Panc1 (cell line): ENCODE results near the gene CLRN1. TPM values are rescaled to one million over a fixed set of nuclear protein-coding genes. Genes with fewer than 3 reads are reported as not detected.

Source experiments
- ATAC-seq: fragments of 200-7000 bp; cut with Tn5 transposase; 2 replicates; pipeline ENCODE4 v1.9.1; 2020; ENCODE audit warnings: mild to moderate bottlenecking, moderate library complexity
- BruUV-seq: library from RNA; stranded (reverse); fragments of 400-500 nt; replicated peaks from 2 replicates; lab custom pipeline; 2021; lab: Mats Ljungman, UMichigan
- CTCF ChIA-PET: fragments of 300-600 bp; sonication (Branson Sonifier 250); formaldehyde crosslinking; loops from one replicate; lab custom pipeline; 2022; ENCODE audit warnings: antibody characterized with exemption; lab: Charles Lee
- POLR2A ChIA-PET: fragments of 300-600 bp; sonication (Branson Sonifier 250); formaldehyde crosslinking; loops from one replicate; lab custom pipeline; 2022; ENCODE audit warnings: antibody characterized with exemption; lab: Charles Lee
- DNase-seq: peaks from one replicate; pipeline ENCODE4 v3.0.0-alpha.2; 2010; ENCODE audit warnings: low read depth, low spot score
- H3K27ac ChIP-seq: 2 replicates; pipeline ENCODE4 v1.5.1; 2011; ENCODE audit warnings: mild to moderate bottlenecking, low read length, inconsistent platforms
- H3K27me3 ChIP-seq: fragments of 200-500 bp; sonication (Bioruptor generic); 2 replicates; pipeline ENCODE4 v1.6.0; 2014; ENCODE audit warnings: low read length, inconsistent platforms; ENCODE audit not compliant: control insufficient read depth, insufficient read depth
- H3K36me3 ChIP-seq: fragments of 200-500 bp; sonication (Bioruptor generic); 2 replicates; pipeline ENCODE4 v1.5.1; 2014; ENCODE audit warnings: inconsistent platforms, mild to moderate bottlenecking, low read length, moderate library complexity; ENCODE audit not compliant: control insufficient read depth, insufficient read depth
- H3K4me1 ChIP-seq: 2 replicates; pipeline ENCODE4 v1.5.1; 2011; ENCODE audit warnings: inconsistent platforms, mild to moderate bottlenecking, low read length, moderate library complexity; ENCODE audit not compliant: control insufficient read depth, insufficient read depth
- H3K4me3 ChIP-seq, 2 experiments: 2 replicates each; pipeline ENCODE4 v1.5.1; 2011 to 2012; ENCODE audit warnings: low read depth in 2 of 2, low read length in 2 of 2, mild to moderate bottlenecking in 2 of 2, inconsistent platforms in 1 of 2, moderate library complexity in 1 of 2
- H3K9me3 ChIP-seq: fragments of 200-500 bp; sonication (Bioruptor generic); 2 replicates; pipeline ENCODE4 v1.5.1; 2014; ENCODE audit warnings: low read depth, mild to moderate bottlenecking, inconsistent platforms, low read length, moderate library complexity; ENCODE audit not compliant: control insufficient read depth, insufficient read depth
- POLR2AphosphoS5 ChIP-seq: IDR thresholded peaks from 2 replicates; pipeline ENCODE4 v1.6.1; 2012; ENCODE audit warnings: mild to moderate bottlenecking, low read depth, low read length, moderate library complexity
- SIN3A ChIP-seq: IDR thresholded peaks from 2 replicates; pipeline ENCODE4 v1.6.1; 2012; ENCODE audit warnings: low read depth, mild to moderate bottlenecking, low read length, moderate library complexity, borderline replicate concordance; ENCODE audit not compliant: insufficient read depth
- TCF7L2 ChIP-seq: IDR thresholded peaks from 2 replicates; pipeline ENCODE4 v1.6.1; 2011; ENCODE audit warnings: mild to moderate bottlenecking, low read depth, low read length, inconsistent platforms
- in situ Hi-C: cut with HindIII; loops from 2 replicates; pipeline ENCODE4 v1.10.0; 2016; ENCODE audit warnings: low sequenced_read_pairs, low pct_unique_long_range_greater_than_20kb
- intact Hi-C: fragments of 100-400 bp; cut with micrococcal nuclease; formaldehyde crosslinking; loops from one replicate; pipeline ENCODE4 v1.10.0; 2022; ENCODE audit not compliant: unreplicated experiment
- total RNA-seq: library from RNA; stranded (reverse); gene quantifications from one replicate; pipeline ENCODE4 v1.2.1, GENCODE V29; 2021; ENCODE audit not compliant: unreplicated experiment
- TF ChIP-seq, protein P1 (sequence below), 2 experiments: IDR thresholded peaks; 2 replicates each; pipeline ENCODE4 v1.6.1; 2011 to 2012; ENCODE audit warnings: low read depth in 2 of 2, control low read depth in 1 of 2, low read length in 1 of 2, mild to moderate bottlenecking in 1 of 2, moderate library complexity in 1 of 2; ENCODE audit not compliant: insufficient read depth in 1 of 2
- TF ChIP-seq, protein P2 (sequence below): fragments of 450-650 bp; IDR thresholded peaks from 2 replicates; pipeline ENCODE4 v1.5.1; 2017; ENCODE audit warnings: mild to moderate bottlenecking

The CLRN1 gene
- total RNA-seq, 1 experiment from 2014 or later, result not detected

DNA sequence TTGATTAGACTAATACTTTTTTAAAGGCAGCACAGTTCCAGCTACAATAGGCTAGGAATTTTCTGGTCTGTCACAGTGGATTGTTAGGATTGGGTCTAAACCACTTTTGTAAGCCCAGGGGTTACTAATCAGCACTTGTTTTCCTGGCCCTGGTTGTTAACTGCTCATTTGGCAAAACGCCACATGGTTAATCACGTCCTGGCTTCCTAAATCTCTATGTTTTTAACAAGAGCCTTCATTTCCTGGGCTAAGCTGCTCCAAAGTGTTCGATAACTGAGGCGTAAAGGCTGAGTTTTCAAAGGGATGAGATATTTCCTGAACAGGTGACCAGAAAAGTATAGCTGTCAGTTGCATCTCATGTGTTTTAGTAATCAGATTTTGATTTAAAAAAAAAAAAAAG is 38.9 kb upstream of the CLRN1 start:
- no peaks in the 10 kb centered on the region for H3K36me3 ChIP-seq
- TF ChIP-seq, protein P1, sequence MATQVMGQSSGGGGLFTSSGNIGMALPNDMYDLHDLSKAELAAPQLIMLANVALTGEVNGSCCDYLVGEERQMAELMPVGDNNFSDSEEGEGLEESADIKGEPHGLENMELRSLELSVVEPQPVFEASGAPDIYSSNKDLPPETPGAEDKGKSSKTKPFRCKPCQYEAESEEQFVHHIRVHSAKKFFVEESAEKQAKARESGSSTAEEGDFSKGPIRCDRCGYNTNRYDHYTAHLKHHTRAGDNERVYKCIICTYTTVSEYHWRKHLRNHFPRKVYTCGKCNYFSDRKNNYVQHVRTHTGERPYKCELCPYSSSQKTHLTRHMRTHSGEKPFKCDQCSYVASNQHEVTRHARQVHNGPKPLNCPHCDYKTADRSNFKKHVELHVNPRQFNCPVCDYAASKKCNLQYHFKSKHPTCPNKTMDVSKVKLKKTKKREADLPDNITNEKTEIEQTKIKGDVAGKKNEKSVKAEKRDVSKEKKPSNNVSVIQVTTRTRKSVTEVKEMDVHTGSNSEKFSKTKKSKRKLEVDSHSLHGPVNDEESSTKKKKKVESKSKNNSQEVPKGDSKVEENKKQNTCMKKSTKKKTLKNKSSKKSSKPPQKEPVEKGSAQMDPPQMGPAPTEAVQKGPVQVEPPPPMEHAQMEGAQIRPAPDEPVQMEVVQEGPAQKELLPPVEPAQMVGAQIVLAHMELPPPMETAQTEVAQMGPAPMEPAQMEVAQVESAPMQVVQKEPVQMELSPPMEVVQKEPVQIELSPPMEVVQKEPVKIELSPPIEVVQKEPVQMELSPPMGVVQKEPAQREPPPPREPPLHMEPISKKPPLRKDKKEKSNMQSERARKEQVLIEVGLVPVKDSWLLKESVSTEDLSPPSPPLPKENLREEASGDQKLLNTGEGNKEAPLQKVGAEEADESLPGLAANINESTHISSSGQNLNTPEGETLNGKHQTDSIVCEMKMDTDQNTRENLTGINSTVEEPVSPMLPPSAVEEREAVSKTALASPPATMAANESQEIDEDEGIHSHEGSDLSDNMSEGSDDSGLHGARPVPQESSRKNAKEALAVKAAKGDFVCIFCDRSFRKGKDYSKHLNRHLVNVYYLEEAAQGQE (IDR thresholded peaks at IDR 0.05; ENCODE audit: insufficient read depth in 1 of 2, low read depth in 2 of 2, low read length in 1 of 2), result no peak
- TF ChIP-seq, protein P2, sequence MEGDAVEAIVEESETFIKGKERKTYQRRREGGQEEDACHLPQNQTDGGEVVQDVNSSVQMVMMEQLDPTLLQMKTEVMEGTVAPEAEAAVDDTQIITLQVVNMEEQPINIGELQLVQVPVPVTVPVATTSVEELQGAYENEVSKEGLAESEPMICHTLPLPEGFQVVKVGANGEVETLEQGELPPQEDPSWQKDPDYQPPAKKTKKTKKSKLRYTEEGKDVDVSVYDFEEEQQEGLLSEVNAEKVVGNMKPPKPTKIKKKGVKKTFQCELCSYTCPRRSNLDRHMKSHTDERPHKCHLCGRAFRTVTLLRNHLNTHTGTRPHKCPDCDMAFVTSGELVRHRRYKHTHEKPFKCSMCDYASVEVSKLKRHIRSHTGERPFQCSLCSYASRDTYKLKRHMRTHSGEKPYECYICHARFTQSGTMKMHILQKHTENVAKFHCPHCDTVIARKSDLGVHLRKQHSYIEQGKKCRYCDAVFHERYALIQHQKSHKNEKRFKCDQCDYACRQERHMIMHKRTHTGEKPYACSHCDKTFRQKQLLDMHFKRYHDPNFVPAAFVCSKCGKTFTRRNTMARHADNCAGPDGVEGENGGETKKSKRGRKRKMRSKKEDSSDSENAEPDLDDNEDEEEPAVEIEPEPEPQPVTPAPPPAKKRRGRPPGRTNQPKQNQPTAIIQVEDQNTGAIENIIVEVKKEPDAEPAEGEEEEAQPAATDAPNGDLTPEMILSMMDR, result no peak
- no peak for TF ChIP-seq SIN3A
- no peak for TF ChIP-seq POLR2AphosphoS5
- TF ChIP-seq TCF7L2, result no peak
- no peaks in the 10 kb centered on the region for H3K9me3 ChIP-seq
- in situ Hi-C loops, result no loop called here
- POLR2A ChIA-PET, result interaction anchor here (0.6 kb wide), 1 partner anchor 29 kb away, joined by 5 read pairs; no protein-coding TSS in a partner anchor
- no peak overlapping the region for H3K27ac ChIP-seq
- CTCF ChIA-PET, result no interaction called here
- no peaks in the 10 kb centered on the region for H3K4me1 ChIP-seq
- DNase-seq (no peak), ATAC-seq (no peak)
- no peak overlapping the region for H3K4me3 ChIP-seq
- no TSS peak for BruUV-seq
- intact Hi-C loops, result no loop called here
- H3K27me3 ChIP-seq, result peaks cover 13% of the 10 kb centered on the region; the same call in 1 of the 2 replicates

DNA sequence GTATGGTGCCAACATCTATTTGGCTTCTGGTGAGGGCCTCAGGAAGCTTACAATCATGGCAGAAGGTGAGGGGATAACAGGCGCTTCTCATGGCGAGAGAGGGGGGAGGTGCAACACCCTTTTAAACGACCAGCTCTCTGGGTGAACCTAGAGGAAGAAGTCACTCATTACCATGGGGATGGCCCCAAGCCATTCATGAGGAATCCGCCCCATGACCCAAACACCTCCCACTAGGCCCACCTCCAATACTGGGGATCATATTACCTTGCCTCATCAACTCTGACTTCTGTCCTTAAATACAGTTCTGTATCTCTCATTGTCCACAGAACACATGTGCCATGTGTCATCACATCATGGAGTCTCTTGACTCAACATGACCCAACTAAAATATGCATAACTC is 37.5 kb upstream of the CLRN1 start:
- Histone ChIP-seq H3K27me3 (peaks cover 10% of the 10 kb centered on the region; the same call in 1 of the 2 replicates), H3K27ac (no peak overlapping the region), H3K9me3 (no peaks in the 10 kb centered on the region), H3K36me3 (no peaks in the 10 kb centered on the region), H3K4me1 (no peaks in the 10 kb centered on the region), H3K4me3 (no peak overlapping the region)
- no TSS peak for BruUV-seq
- no peak for DNase-seq
- in situ Hi-C loops, result no loop called here
- intact Hi-C loops, result loop anchor here (5.0 kb wide), 1 partner anchor 137 kb away; no protein-coding TSS in a partner anchor
- ChIA-PET CTCF (interaction anchor here (0.6 to 1.3 kb wide), 2 partner anchors 76 to 141 kb away, joined by 4 to 5 read pairs; partner anchors contain the start of gene MED12L), POLR2A (no interaction called here)
- TF ChIP-seq, protein P2, result no peak
- TF ChIP-seq SIN3A, result no peak
- TF ChIP-seq, protein P1 (IDR thresholded peaks at IDR 0.05; ENCODE audit: insufficient read depth in 1 of 2, low read depth in 2 of 2, low read length in 1 of 2), result no peak
- no peak for TF ChIP-seq POLR2AphosphoS5
- TF ChIP-seq TCF7L2, result no peak
- ATAC-seq, result no peak
